K562 (cell line): ENCODE results near the gene COL13A1. TPM values are rescaled to one million over a fixed set of nuclear protein-coding genes. Genes with fewer than 3 reads are reported as not detected.

Source experiments
- ATAC-seq: fragments of 200-7000 bp; cut with Tn5 transposase; 3 replicates; pipeline ENCODE4 v1.9.1; 2020; ENCODE audit warnings: moderate library complexity
- BruUV-seq: library from RNA; stranded (reverse); fragments of 400-500 nt; replicated peaks from 2 replicates; lab custom pipeline; 2021; lab: Mats Ljungman, UMichigan
- CTCF ChIA-PET: fragments of 300-600 bp; formaldehyde crosslinking; extraction: SDS; loops from one replicate; lab custom pipeline; 2021; ENCODE audit warnings: low intra/inter-chr PET ratio; lab: Yijun Ruan, JAX
- POLR2A ChIA-PET: fragments of 300-600, 350-650 bp; sonication (Branson Sonifier 250); formaldehyde crosslinking; extraction: SDS; loops from one replicate; lab custom pipeline; 2021; ENCODE audit warnings: antibody characterized with exemption, inconsistent platforms; lab: Yijun Ruan, JAX
- DNase-seq, 4 experiments: peaks; one replicate each; pipeline versions ENCODE4 v3.0.0 to v3.0.0-alpha.2; 2011 to 2018; ENCODE audit warnings: low spot score in 3 of 4, mixed read lengths in 3 of 4; ENCODE audit errors: extremely low read depth in 1 of 4
- FAIRE-seq: peaks from 2 replicates; lab custom pipeline; 2011; peaks lifted over from hg19 to GRCh38; lab: Jason Lieb, UNC
- H2AFZ ChIP-seq: 2 replicates; pipeline ENCODE4 v1.6.0; 2011; ENCODE audit warnings: low read depth, low read length, control low read depth, inconsistent platforms
- H3K27ac ChIP-seq: fragments of 200-600 bp; 3 replicates; pipeline ENCODE4 v1.8.0; 2011; ENCODE audit warnings: low read depth, mild to moderate bottlenecking, control low read depth, inconsistent platforms, low read length, moderate library complexity, mixed read lengths; ENCODE audit errors: extremely low read depth
- H3K27me3 ChIP-seq, 2 experiments: fragments of 300-600 bp in 1 of 2; 2 replicates in 1 of 2; 3 replicates in 1 of 2; pipeline versions ENCODE4 v1.6.0 to v1.8.0; 2011; ENCODE audit warnings: inconsistent platforms in 2 of 2, low read length in 2 of 2, mild to moderate bottlenecking in 1 of 2, mixed read lengths in 1 of 2, moderate library complexity in 1 of 2; ENCODE audit not compliant: control insufficient read depth in 2 of 2, insufficient read depth in 2 of 2
- H3K36me3 ChIP-seq: fragments of 300-600 bp; 3 replicates; pipeline ENCODE4 v1.8.0; 2011; ENCODE audit warnings: mild to moderate bottlenecking, low read length, inconsistent platforms; ENCODE audit not compliant: control insufficient read depth, insufficient read depth
- H3K4me1 ChIP-seq, 2 experiments: fragments of 200-600 bp in 1 of 2; replicated peaks in 1 of 2; 2 replicates in 1 of 2; 3 replicates in 1 of 2; pipeline versions ENCODE4 v1.5.1 to v1.8.0; 2011; ENCODE audit warnings: inconsistent platforms in 2 of 2, low read length in 2 of 2, mild to moderate bottlenecking in 1 of 2, mixed read lengths in 1 of 2, moderate library complexity in 1 of 2; ENCODE audit not compliant: control insufficient read depth in 2 of 2, insufficient read depth in 2 of 2
- H3K4me2 ChIP-seq: 2 replicates; pipeline ENCODE4 v1.6.1; 2011; ENCODE audit warnings: low read length, control low read depth, inconsistent platforms, mixed read lengths; ENCODE audit not compliant: insufficient read depth
- H3K4me3 ChIP-seq: fragments of 200-600 bp; sonication (generic), shearing (Covaris generic); 2 replicates; pipeline ENCODE4 v1.5.1; 2016; ENCODE audit warnings: control low read depth, inconsistent platforms
- H3K79me2 ChIP-seq: fragments of 200-600 bp; 3 replicates; pipeline ENCODE4 v1.8.0; 2011; ENCODE audit warnings: low read length, inconsistent platforms; ENCODE audit not compliant: control insufficient read depth, insufficient read depth
- H3K9ac ChIP-seq, 2 experiments: 2 replicates each; pipeline versions ENCODE4 v1.6.0 to v1.6.1; 2011; ENCODE audit warnings: low read depth in 2 of 2, low read length in 2 of 2, control low read depth in 1 of 2, inconsistent platforms in 1 of 2, mild to moderate bottlenecking in 1 of 2, mixed read lengths in 1 of 2; ENCODE audit not compliant: insufficient read depth in 1 of 2
- H3K9me1 ChIP-seq: one replicate; pipeline ENCODE4 v1.6.0; 2011; ENCODE audit warnings: inconsistent platforms, mild to moderate bottlenecking, low read length, moderate library complexity; ENCODE audit not compliant: control insufficient read depth, insufficient read depth
- H3K9me3 ChIP-seq: replicated peaks from 2 replicates; pipeline ENCODE4 v1.5.1; 2011; ENCODE audit warnings: low read depth, low read length, inconsistent platforms; ENCODE audit not compliant: control insufficient read depth, insufficient read depth
- H4K20me1 ChIP-seq: replicated peaks from 2 replicates; pipeline ENCODE4 v1.6.1; 2011; ENCODE audit warnings: low read length, inconsistent platforms, mixed read lengths; ENCODE audit not compliant: control insufficient read depth, insufficient read depth
- DMBX1 ChIP-seq: fragments of 250-450 bp; sonication (Bioruptor Pico); IDR thresholded peaks from 2 replicates; pipeline ENCODE4 v1.8.0; 2022; ENCODE audit warnings: inconsistent platforms, mild to moderate bottlenecking, moderate library complexity, borderline replicate concordance
- HDAC6 ChIP-seq: IDR thresholded peaks from 2 replicates; pipeline ENCODE4 v1.6.1; 2012; ENCODE audit warnings: low read depth, mild to moderate bottlenecking, control low read depth, inconsistent platforms, low read length, moderate library complexity
- HOXB6 ChIP-seq: fragments of 250-450 bp; sonication (Bioruptor Pico); IDR thresholded peaks from 2 replicates; pipeline ENCODE4 v1.5.1; 2022; ENCODE audit warnings: mild to moderate bottlenecking, borderline replicate concordance
- NFYB ChIP-seq: IDR thresholded peaks from 2 replicates; pipeline ENCODE4 v1.6.1; 2011; ENCODE audit warnings: mild to moderate bottlenecking, moderate library complexity; ENCODE audit not compliant: insufficient read length; ENCODE audit errors: extremely low read depth
- PHF8 ChIP-seq: fragments of 200-600 bp; sonication (generic); IDR thresholded peaks from 2 replicates; pipeline ENCODE4 v1.6.1; 2012; ENCODE audit warnings: mixed run types, mild to moderate bottlenecking, inconsistent platforms, low read length, moderate library complexity, borderline replicate concordance
- RB1 ChIP-seq: fragments of 450-650 bp; IDR thresholded peaks from 2 replicates; pipeline ENCODE4 v1.6.1; 2017; ENCODE audit warnings: low read depth, mild to moderate bottlenecking
- SMARCA5 ChIP-seq: fragments of 450-650 bp; IDR thresholded peaks from 2 replicates; pipeline ENCODE4 v1.6.1; 2016
- SMARCC2 ChIP-seq: fragments of 450-650 bp; IDR thresholded peaks from 2 replicates; pipeline ENCODE4 v1.6.1; 2017; ENCODE audit warnings: antibody characterized with exemption, moderate library complexity, mild to moderate bottlenecking, low read depth
- SPI1 ChIP-seq: IDR thresholded peaks from 2 replicates; pipeline ENCODE4 v1.6.1; 2011; ENCODE audit warnings: low read depth, low read length, control low read depth, borderline replicate concordance
- TAL1 ChIP-seq: fragments of 450-650 bp; IDR thresholded peaks from 2 replicates; pipeline ENCODE4 v1.6.1; 2016; ENCODE audit warnings: mild to moderate bottlenecking
- TCFL5 ChIP-seq: fragments of 250-450 bp; sonication (Bioruptor Pico); conservative IDR thresholded peaks from 2 replicates; pipeline ENCODE4 v1.6.1; 2021; ENCODE audit warnings: mild to moderate bottlenecking, moderate library complexity, matching md5 sums
- TRIM25 ChIP-seq: fragments of 450-650 bp; IDR thresholded peaks from 2 replicates; pipeline ENCODE4 v1.7.0; 2016; ENCODE audit warnings: borderline replicate concordance
- ZNF274 ChIP-seq: IDR thresholded peaks from 2 replicates; pipeline ENCODE4 v1.6.1; 2011; ENCODE audit warnings: low read depth, mild to moderate bottlenecking, low read length, moderate library complexity, borderline replicate concordance
- ZNF551 ChIP-seq: fragments of 250-450 bp; sonication (Bioruptor Pico); IDR thresholded peaks from 2 replicates; pipeline ENCODE4 v1.5.0; 2021; ENCODE audit warnings: mild to moderate bottlenecking, moderate library complexity
- ZNF668 ChIP-seq: fragments of 250-450 bp; sonication (Bioruptor Pico); IDR thresholded peaks from 2 replicates; pipeline ENCODE4 v1.8.0; 2022; ENCODE audit warnings: mild to moderate bottlenecking, inconsistent platforms
- WGBS: fragments of 100-300 bp; shearing (Covaris generic); methylation state at CpG from one replicate; pipeline ENCODE4 v1.1.6; 2016; ENCODE audit warnings: low coverage, mixed read lengths; ENCODE audit not compliant: insufficient coverage; ENCODE audit errors: missing lambda C conversion rate; 5-methylcytosine and 5-hydroxymethylcytosine counted together
- in situ Hi-C: fragments of 300-500 bp; cut with MboI; formaldehyde crosslinking; loops from 4 replicates; pipeline ENCODE4 v1.15.0; 2018; ENCODE audit warnings: inconsistent platforms, mixed read lengths
- intact Hi-C: fragments of 100-400 bp; cut with micrococcal nuclease; formaldehyde crosslinking; loops from 2 replicates; pipeline ENCODE4 v1.14.2; 2022
- polyA plus RNA-seq, 8 experiments: library from polyadenylated mRNA; depleted of rRNA in 4 of 8; stranded (reverse) in 5 of 8; unstranded in 3 of 8; fragments of >200 nt; fragmentation: Nextera tagmentation in 2 of 8; fragmentation: Illumina TruSeq in 1 of 8; extraction: Ambion mirVana in 2 of 8; extraction: Trizol in 1 of 8; gene quantifications; 2 replicates each; pipeline versions ENCODE4 v1.2.1 to v1.2.3, GENCODE V29; 2011 to 2014; ENCODE audit warnings: inconsistent platforms in 1 of 8, missing spikeins in 1 of 8
- total RNA-seq, 7 experiments: library from RNA; depleted of rRNA in 6 of 7; stranded (reverse); fragments of >200 nt in 6 of 7; fragmentation: Illumina TruSeq in 2 of 7; extraction: Trizol in 2 of 7; gene quantifications; 2 replicates each; pipeline versions ENCODE4 v1.2.1 to v1.2.3, GENCODE V29; 2011 to 2021; ENCODE audit warnings: low replicate concordance in 1 of 7

Gene COL13A1
- total and polyA plus RNA-seq, 9 of the 15 experiments (the other 6 are each of a cell fraction or from before 2014, with no cell fraction given), result not detected

- in situ Hi-C loops (no loop called here), intact Hi-C loops (no loop called here)
- 0% methylated on average over 4 of the region's 4 CpGs for WGBS
- Histone ChIP-seq H3K4me3 (no peak overlapping the region), H3K36me3 (no peaks in the 10 kb centered on the region), H3K4me2 (no peak overlapping the region), H3K9ac (no peak overlapping the region), H3K27me3 (peaks cover 3 to 49% of the 10 kb centered on the region in 2 experiments; a peak in 3 of 5 replicates), H3K79me2 (no peaks in the 10 kb centered on the region), H3K9me1 (peaks cover 5% of the 10 kb centered on the region), H3K27ac (no peak overlapping the region), H3K4me1 (no peaks in the 10 kb centered on the region), H2AFZ (no peak overlapping the region), H4K20me1 (peaks cover 4% of the 10 kb centered on the region; the same call in 1 of the 2 replicates), H3K9me3 (no peaks in the 10 kb centered on the region)
- POLR2A ChIA-PET, result interaction anchor here (0.5 kb wide), 1 partner anchor 112 kb away, joined by 3 read pairs; no protein-coding TSS in a partner anchor
- DNase-seq (no peak), FAIRE-seq (no peak), ATAC-seq (no peak)
- CTCF ChIA-PET, result no interaction called here
- TF ChIP-seq SMARCA5 (no peak), PHF8 (no peak), TCFL5 (CRISPR knock-in tag) (no peak), ZNF274 (no peak), SPI1 (no peak), TRIM25 (no peak), DMBX1 (no peak), SMARCC2 (no peak), ZNF551 (CRISPR knock-in tag) (no peak), RB1 (no peak), ZNF668 (no peak), HDAC6 (no peak), NFYB (no peak), TAL1 (no peak), HOXB6 (CRISPR knock-in tag) (no peak)
- BruUV-seq, result no TSS peak
These were observed 19.1 kb downstream of the COL13A1 start for GRCh38 chr10:69820817-69821216.
